Loucy (cell line): ENCODE data around the gene TMX3.

Experiments used
- H2AFZ ChIP-seq: fragments of 200-600 bp; sonication (generic); 2 replicates; pipeline ENCODE4 v1.6.0; 2016; ENCODE audit warnings: antibody characterized with exemption, mild to moderate bottlenecking, low read length, moderate library complexity
- H3F3A ChIP-seq: fragments of 200-600 bp; 2 replicates; pipeline ENCODE4 v1.6.0; 2016; ENCODE audit warnings: antibody characterized with exemption, low read depth, mild to moderate bottlenecking
- H3K27me3 ChIP-seq: fragments of 200-600 bp; sonication (generic); 2 replicates; pipeline ENCODE4 v1.6.1; 2014; ENCODE audit warnings: low read length, mild to moderate bottlenecking; ENCODE audit not compliant: insufficient read depth, poor library complexity, severe bottlenecking
- H3K36me3 ChIP-seq: fragments of 200-600 bp; sonication (generic); 2 replicates; pipeline ENCODE4 v1.6.1; 2016; ENCODE audit warnings: low read length; ENCODE audit not compliant: insufficient read depth
- H3K4me1 ChIP-seq: fragments of 200-600 bp; sonication (generic); 2 replicates; pipeline ENCODE4 v1.5.1; 2014; ENCODE audit warnings: low read length, mild to moderate bottlenecking; ENCODE audit not compliant: insufficient read depth, poor library complexity, severe bottlenecking
- H3K4me2 ChIP-seq: fragments of 200-600 bp; sonication (generic); 2 replicates; pipeline ENCODE4 v1.6.0; 2014; ENCODE audit warnings: antibody characterized with exemption, low read length, low read depth, mild to moderate bottlenecking; ENCODE audit not compliant: poor library complexity, severe bottlenecking
- H3K4me3 ChIP-seq: fragments of 200-600 bp; sonication (generic); 2 replicates; pipeline ENCODE4 v1.5.1; 2014; ENCODE audit warnings: low read length, mild to moderate bottlenecking, mixed read lengths; ENCODE audit not compliant: poor library complexity, severe bottlenecking
- H3K79me2 ChIP-seq: fragments of 200-600 bp; sonication (generic); 2 replicates; pipeline ENCODE4 v1.6.1; 2014; ENCODE audit warnings: low read length; ENCODE audit not compliant: insufficient read depth
- H3K9ac ChIP-seq: fragments of 200-600 bp; sonication (generic); 2 replicates; pipeline ENCODE4 v1.6.0; 2014; ENCODE audit warnings: mild to moderate bottlenecking, low read depth, low read length, moderate library complexity; ENCODE audit not compliant: poor library complexity, severe bottlenecking
- H3K9me2 ChIP-seq: fragments of 200-600 bp; sonication (generic); replicated peaks from 2 replicates; pipeline ENCODE4 v1.6.1; 2016; ENCODE audit warnings: low read depth, low read length, mixed read lengths
- H3K9me3 ChIP-seq: fragments of 200-600 bp; sonication (generic); 2 replicates; pipeline ENCODE4 v1.6.1; 2014; ENCODE audit warnings: mild to moderate bottlenecking, antibody characterized with exemption, low read length, low read depth; ENCODE audit not compliant: insufficient read depth
- H4K20me1 ChIP-seq: fragments of 200-600 bp; sonication (generic); 2 replicates; pipeline ENCODE4 v1.6.0; 2014; ENCODE audit warnings: antibody characterized with exemption, low read length, mild to moderate bottlenecking; ENCODE audit not compliant: insufficient read depth, poor library complexity, severe bottlenecking
- CTCF ChIP-seq: fragments of 200-600 bp; sonication (generic); conservative IDR thresholded peaks from 2 replicates; pipeline ENCODE4 v1.5.1; 2014; ENCODE audit warnings: mild to moderate bottlenecking, antibody characterized with exemption, low read length
- EZH2phosphoT487 ChIP-seq: fragments of 200-600 bp; IDR thresholded peaks from 2 replicates; pipeline ENCODE4 v1.6.1; 2018; ENCODE audit warnings: antibody characterized with exemption, mild to moderate bottlenecking, moderate library complexity, borderline replicate concordance

Gene TMX3

GRCh38 chr18:68714366-68714711, 569 bp downstream of the TMX3 start:
- peak overlapping the region; percentile 92 for H3K4me3 ChIP-seq
- TF ChIP-seq CTCF (no peak), EZH2phosphoT487 (no peak)
- H2AFZ ChIP-seq, result peak overlapping the region; percentile 100
- no peaks in the 10 kb centered on the region for H3K27me3 ChIP-seq
- peak overlapping the region; percentile 86 for H3K4me2 ChIP-seq
- no peaks in the 10 kb centered on the region for H3F3A ChIP-seq
- H3K9ac ChIP-seq, result peak overlapping the region; percentile 91
- peaks cover 65% of the 10 kb centered on the region for H3K79me2 ChIP-seq
- H3K9me3 ChIP-seq, result no peaks in the 10 kb centered on the region
- H4K20me1 ChIP-seq, result peaks cover 48% of the 10 kb centered on the region
- peaks cover 27% of the 10 kb centered on the region; the same call in 1 of the 2 replicates for H3K36me3 ChIP-seq
- H3K4me1 ChIP-seq, result peaks cover 51% of the 10 kb centered on the region
- no peaks in the 10 kb centered on the region for H3K9me2 ChIP-seq

- Histone ChIP-seq H3K9me2 (no peaks in the 10 kb centered on the region), H3K27me3 (no peaks in the 10 kb centered on the region), H3F3A (no peaks in the 10 kb centered on the region), H2AFZ (no peak overlapping the region), H3K79me2 (peaks cover 69% of the 10 kb centered on the region), H3K4me2 (peak overlapping the region; percentile 86), H4K20me1 (peaks cover 48% of the 10 kb centered on the region), H3K9me3 (no peaks in the 10 kb centered on the region), H3K4me3 (peak overlapping the region; percentile 92), H3K9ac (peak overlapping the region; percentile 91), H3K36me3 (peaks cover 29% of the 10 kb centered on the region; the same call in 1 of the 2 replicates), H3K4me1 (peaks cover 55% of the 10 kb centered on the region)
- TF ChIP-seq CTCF (no peak), EZH2phosphoT487 (no peak)
Observed at GRCh38 chr18:68713796-68714195, 1.1 kb downstream of the TMX3 start.

- H3K9me2 ChIP-seq, result no peaks in the 10 kb centered on the region
- no peaks in the 10 kb centered on the region for H3F3A ChIP-seq
- H3K36me3 ChIP-seq, result peaks cover 36% of the 10 kb centered on the region; the same call in 1 of the 2 replicates
- H3K9ac ChIP-seq, result peak overlapping the region; percentile 91
- H3K27me3 ChIP-seq, result no peaks in the 10 kb centered on the region
- peak overlapping the region; percentile 92 for H3K4me3 ChIP-seq
- H4K20me1 ChIP-seq, result peaks cover 52% of the 10 kb centered on the region
- H3K4me2 ChIP-seq, result peak overlapping the region; percentile 86
- no peak overlapping the region for H2AFZ ChIP-seq
- H3K9me3 ChIP-seq, result no peaks in the 10 kb centered on the region
- peaks cover 61% of the 10 kb centered on the region for H3K4me1 ChIP-seq
- peaks cover 76% of the 10 kb centered on the region for H3K79me2 ChIP-seq
- TF ChIP-seq CTCF, result no peak
- no peak for TF ChIP-seq EZH2phosphoT487
Observed at GRCh38 chr18:68713131-68713530, 1.8 kb downstream of the TMX3 start.
